GM21786 (cell line): ENCODE results near the gene BST1.

Experiments
- ATAC-seq: cut with Tn5 transposase; IDR thresholded peaks from one replicate; pipeline ENCODE4 v1.9.1; 2021; ENCODE audit not compliant: unreplicated experiment

Gene BST1

GRCh38 chr4:15742083-15742582 lies 39.3 kb downstream of the BST1 start:
- ATAC-seq = no peak

GRCh38 chr4:15742637-15743036 lies 39.8 kb downstream of the BST1 start:
- ATAC-seq = no peak

GRCh38 chr4:15744016-15744545 lies 41.2 kb downstream of the BST1 start:
- no peak for ATAC-seq

- no peak for ATAC-seq
These were observed 43.2 kb downstream of the BST1 start for GRCh38 chr4:15746110-15746509.

GRCh38 chr4:15749001-15749400 lies 46.1 kb downstream of the BST1 start:
- no peak for ATAC-seq

DNA sequence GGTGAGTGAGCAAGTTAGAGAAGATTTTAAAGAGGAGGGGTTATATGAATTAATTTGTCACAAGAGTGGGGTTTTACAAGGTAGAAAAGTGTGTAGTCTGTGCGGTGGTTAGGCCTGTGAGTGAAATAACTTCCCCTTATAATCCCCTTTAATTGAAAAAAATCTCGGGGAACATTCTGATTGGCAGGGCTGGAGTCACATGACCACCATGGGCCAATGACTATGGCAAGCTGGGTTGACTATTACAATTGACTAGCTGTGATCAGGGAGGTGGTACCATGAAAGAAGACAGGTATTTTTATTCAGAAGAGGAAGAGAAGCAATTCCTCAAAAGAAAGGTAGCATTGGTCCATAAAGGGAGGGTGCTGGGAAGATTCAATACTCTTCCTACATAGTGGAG lies 48.3 kb downstream of the BST1 start:
- no peak for ATAC-seq

GRCh38 chr4:15753081-15753480 lies 50.2 kb downstream of the BST1 start:
- ATAC-seq = no peak

- no peak for ATAC-seq
These were observed 50.9 kb downstream of the BST1 start for GRCh38 chr4:15753786-15754185.

DNA sequence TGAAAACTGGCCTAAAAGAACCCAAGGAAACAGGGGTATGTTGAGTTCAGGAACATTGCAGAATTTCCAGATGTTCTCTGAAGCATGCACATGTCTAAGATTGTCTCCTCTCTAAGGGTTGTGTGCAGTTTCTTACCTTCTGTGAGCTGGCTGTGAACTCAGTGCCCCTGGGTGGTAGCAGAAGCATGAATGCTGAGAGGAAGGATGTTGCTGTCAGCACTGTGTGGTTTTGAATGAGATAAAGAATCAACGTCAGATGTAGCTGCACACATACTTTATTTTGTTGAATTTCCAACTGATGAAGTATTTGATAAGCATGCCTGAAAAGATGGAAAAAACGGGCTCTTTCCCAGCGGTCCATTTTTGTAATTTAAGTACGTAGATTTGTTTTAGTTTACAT lies 51.5 kb downstream of the BST1 start:
- ATAC-seq = no peak

GRCh38 chr4:15755321-15756155 lies 52.7 kb downstream of the BST1 start:
- peak; percentile 22 for ATAC-seq

- ATAC-seq = peak; percentile 87
These were observed 53.5 kb downstream of the BST1 start for GRCh38 chr4:15756361-15756861.

DNA sequence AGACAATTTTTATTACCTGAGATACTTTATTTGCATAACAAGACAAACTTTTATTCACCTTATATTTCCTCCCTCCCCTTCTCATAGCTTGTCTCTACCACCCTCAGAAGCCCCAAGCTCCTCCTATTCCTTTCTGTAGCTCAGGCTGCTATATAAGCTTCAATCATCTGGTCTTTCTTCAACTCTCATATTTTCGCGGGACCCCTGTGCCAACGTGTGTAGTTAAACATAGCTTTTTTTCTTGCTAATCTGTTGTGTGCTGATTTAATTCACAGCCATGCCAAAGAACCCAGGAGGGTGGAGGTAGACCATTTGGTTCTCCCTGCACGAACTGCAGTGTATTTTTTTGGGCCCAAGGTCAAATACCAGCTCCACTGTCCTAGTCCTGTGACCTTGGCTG lies 54.2 kb downstream of the BST1 start:
- no peak for ATAC-seq

- no peak for ATAC-seq
These were observed 55.4 kb downstream of the BST1 start for GRCh38 chr4:15758294-15758693.

GRCh38 chr4:15762460-15762859 lies 59.6 kb downstream of the BST1 start:
- peak; percentile 37 for ATAC-seq

GRCh38 chr4:15765391-15765790 lies 62.5 kb downstream of the BST1 start:
- no peak for ATAC-seq

DNA sequence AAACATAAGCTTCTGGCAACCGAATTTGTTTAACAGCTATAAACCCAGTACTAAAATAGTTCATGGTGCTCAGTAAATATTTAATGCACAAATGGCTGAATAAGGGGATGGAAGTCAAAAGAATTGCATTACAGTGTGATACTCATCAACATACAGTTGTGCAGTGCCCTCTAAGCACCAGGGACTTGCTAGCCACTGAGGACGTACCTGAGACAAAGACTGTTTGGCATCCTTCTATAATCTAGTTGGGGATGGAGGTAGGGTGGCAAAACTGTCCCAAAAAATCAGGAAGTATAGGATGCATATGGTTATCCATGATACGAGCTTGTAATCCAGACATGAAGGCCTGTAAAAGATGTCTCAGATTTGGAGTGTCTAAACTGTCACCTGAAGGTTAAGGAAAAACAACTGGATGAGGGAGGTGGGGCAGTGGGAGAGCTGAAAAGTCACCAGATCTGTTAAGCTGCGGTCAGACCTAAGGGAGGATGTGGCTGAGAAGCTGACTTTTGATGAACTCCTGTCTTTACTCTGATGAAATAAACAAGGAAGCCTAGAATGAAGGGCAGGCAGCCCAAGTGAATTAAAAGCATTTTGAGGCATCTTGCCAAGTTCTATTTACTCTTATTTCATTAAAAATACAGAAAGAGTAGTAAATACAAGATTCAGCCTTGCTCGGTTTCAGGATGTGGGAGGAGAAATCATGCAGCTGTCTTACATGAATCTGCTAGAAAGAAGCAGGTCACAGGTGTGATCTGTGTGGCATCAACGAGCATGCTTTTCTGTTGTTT lies 63.2 kb downstream of the BST1 start:
- peak; percentile 68 for ATAC-seq

- ATAC-seq = no peak
These were observed 64.0 kb downstream of the BST1 start for GRCh38 chr4:15766821-15767220.

GRCh38 chr4:15769202-15769601 lies 66.3 kb downstream of the BST1 start:
- no peak for ATAC-seq

- peak; percentile 78 for ATAC-seq
These were observed 68.6 kb downstream of the BST1 start for GRCh38 chr4:15771216-15772058.

DNA sequence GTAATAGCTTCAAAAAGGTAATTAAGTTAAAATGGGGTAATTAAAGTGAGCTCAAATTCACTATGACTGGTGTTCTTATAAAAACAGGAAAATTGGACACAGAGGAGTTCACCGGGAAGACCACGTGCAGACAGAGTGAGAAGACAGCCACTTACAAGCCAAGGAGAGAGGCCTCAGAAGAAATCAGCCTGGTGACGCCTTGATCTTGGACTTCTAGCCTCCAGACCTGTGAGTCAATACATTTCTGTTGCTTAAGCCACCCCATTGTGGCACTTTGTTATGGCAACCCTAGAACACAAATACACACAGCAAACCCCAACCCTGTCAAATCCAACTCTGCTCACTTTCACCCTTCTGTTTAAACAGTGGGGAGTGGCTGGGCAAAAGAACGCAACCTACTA lies 71.2 kb downstream of the BST1 start:
- ATAC-seq = no peak
